IMR-90 (cell line): ENCODE data around the gene C11orf54. TPM values are rescaled to one million over a fixed set of nuclear protein-coding genes. Genes with fewer than 3 reads are reported as not detected.

Experiments
- ATAC-seq: fragments of 200-7000 bp; cut with Tn5 transposase; 2 replicates; pipeline ENCODE4 v1.9.1; 2020; ENCODE audit warnings: low read depth, mild to moderate bottlenecking, moderate library complexity
- BruUV-seq: library from RNA; stranded (reverse); fragments of 400-500 nt; replicated peaks from 2 replicates; lab custom pipeline; 2021; lab: Mats Ljungman, UMichigan
- CTCF ChIA-PET: fragments of 300-600 bp; formaldehyde crosslinking; extraction: SDS; loops from one replicate; lab custom pipeline; 2021; ENCODE audit warnings: antibody characterized with exemption; lab: Yijun Ruan, JAX
- POLR2A ChIA-PET: fragments of 300-600 bp; sonication (Branson Sonifier 250); formaldehyde crosslinking; loops from one replicate; lab custom pipeline; 2022; ENCODE audit warnings: antibody characterized with exemption; ENCODE audit not compliant: unreplicated experiment; lab: Charles Lee
- DNase-seq: peaks from one replicate; pipeline ENCODE4 v3.0.0; 2013
- H2AFZ ChIP-seq: replicated peaks from 2 replicates; pipeline ENCODE3; 2013; ENCODE audit warnings: low read length, mild to moderate bottlenecking; ENCODE audit not compliant: poor library complexity
- H2AK5ac ChIP-seq: 2 replicates; pipeline ENCODE4 v1.6.1; 2013; ENCODE audit warnings: low read depth, low read length, inconsistent platforms
- H2AK9ac ChIP-seq: replicated peaks from 2 replicates; pipeline ENCODE3; 2013; ENCODE audit warnings: mild to moderate bottlenecking, low read depth, low read length, moderate library complexity; ENCODE audit not compliant: poor library complexity
- H2BK120ac ChIP-seq: 2 replicates; pipeline ENCODE4 v1.6.1; 2013; ENCODE audit warnings: low read depth, low read length, inconsistent platforms
- H2BK15ac ChIP-seq: 3 replicates; pipeline ENCODE4 v1.6.1; 2013; ENCODE audit warnings: low read depth, low read length, inconsistent platforms
- H2BK20ac ChIP-seq: 2 replicates; pipeline ENCODE4 v1.6.1; 2013; ENCODE audit warnings: low read depth, mild to moderate bottlenecking, inconsistent platforms, low read length, moderate library complexity
- H2BK5ac ChIP-seq: 2 replicates; pipeline ENCODE4 v1.6.1; 2013; ENCODE audit warnings: mild to moderate bottlenecking, low read depth, low read length, inconsistent platforms; ENCODE audit not compliant: poor library complexity, severe bottlenecking
- H3K14ac ChIP-seq: replicated peaks from 2 replicates; pipeline ENCODE4 v1.6.1; 2013; ENCODE audit warnings: low read depth, low read length, inconsistent platforms
- H3K18ac ChIP-seq: 2 replicates; pipeline ENCODE4 v1.6.1; 2013; ENCODE audit warnings: low read depth, low read length, control low read depth
- H3K23ac ChIP-seq: 2 replicates; pipeline ENCODE4 v1.6.1; 2013; ENCODE audit warnings: low read depth, low read length, inconsistent platforms
- H3K27ac ChIP-seq: 2 replicates; pipeline ENCODE4 v1.5.1; 2013; ENCODE audit warnings: mild to moderate bottlenecking, control low read depth, low read length; ENCODE audit not compliant: insufficient read depth
- H3K27me3 ChIP-seq: 2 replicates; pipeline ENCODE4 v1.6.1; 2013; ENCODE audit warnings: low read length; ENCODE audit not compliant: control insufficient read depth, insufficient read depth
- H3K36me3 ChIP-seq: 2 replicates; pipeline ENCODE4 v1.6.1; 2013; ENCODE audit warnings: low read length, mixed read lengths; ENCODE audit not compliant: control insufficient read depth, insufficient read depth
- H3K4ac ChIP-seq: 2 replicates; pipeline ENCODE4 v1.6.1; 2013; ENCODE audit warnings: low read depth, low read length, inconsistent platforms
- H3K4me1 ChIP-seq: 2 replicates; pipeline ENCODE4 v1.6.1; 2013; ENCODE audit warnings: low read length, mixed read lengths; ENCODE audit not compliant: control insufficient read depth, insufficient read depth
- H3K4me2 ChIP-seq: 2 replicates; pipeline ENCODE4 v1.6.1; 2013; ENCODE audit warnings: low read depth, mild to moderate bottlenecking, control low read depth, low read length, moderate library complexity
- H3K4me3 ChIP-seq: 2 replicates; pipeline ENCODE4 v1.5.1; 2013; ENCODE audit warnings: low read depth, mild to moderate bottlenecking, control low read depth, low read length, moderate library complexity; ENCODE audit not compliant: insufficient read depth
- H3K56ac ChIP-seq: 2 replicates; pipeline ENCODE4 v1.6.1; 2013; ENCODE audit warnings: low read length, inconsistent platforms; ENCODE audit not compliant: insufficient read depth; ENCODE audit errors: extremely low read depth
- H3K79me1 ChIP-seq, 2 experiments: 2 replicates each; pipeline ENCODE4 v1.6.1; 2013; ENCODE audit warnings: low read length in 2 of 2, inconsistent platforms in 1 of 2, low read depth in 1 of 2
- H3K9ac ChIP-seq: 2 replicates; pipeline ENCODE4 v1.6.1; 2013; ENCODE audit warnings: low read depth, low read length, control low read depth
- H3K9me1 ChIP-seq: 2 replicates; pipeline ENCODE4 v1.6.1; 2013; ENCODE audit warnings: low read length, inconsistent platforms; ENCODE audit not compliant: insufficient read depth
- H3K9me3 ChIP-seq: 2 replicates; pipeline ENCODE4 v1.6.1; 2013; ENCODE audit warnings: low read length; ENCODE audit not compliant: control insufficient read depth, insufficient read depth
- H4K20me1 ChIP-seq: 2 replicates; pipeline ENCODE4 v1.6.1; 2013; ENCODE audit warnings: low read length, inconsistent platforms; ENCODE audit not compliant: insufficient read depth
- H4K5ac ChIP-seq: 2 replicates; pipeline ENCODE4 v1.6.1; 2013; ENCODE audit warnings: mild to moderate bottlenecking, low read depth, low read length, control low read depth
- H4K8ac ChIP-seq, 2 experiments: 2 replicates each; pipeline ENCODE4 v1.6.1; 2013; ENCODE audit warnings: low read depth in 2 of 2, low read length in 2 of 2, control low read depth in 1 of 2, inconsistent platforms in 1 of 2
- H4K91ac ChIP-seq: 2 replicates; pipeline ENCODE4 v1.6.1; 2013; ENCODE audit warnings: low read depth, low read length, inconsistent platforms; ENCODE audit not compliant: insufficient read depth
- BHLHE40 ChIP-seq: fragments of 150-350 bp; IDR thresholded peaks from 2 replicates; pipeline ENCODE4 v1.6.1; 2016; ENCODE audit warnings: mild to moderate bottlenecking, low read depth, low read length
- CEBPB ChIP-seq: IDR thresholded peaks from 2 replicates; pipeline ENCODE4 v1.6.1; 2012; ENCODE audit warnings: low read depth, low read length, improper control_type of control experiment
- CHD1 ChIP-seq: IDR thresholded peaks from 2 replicates; pipeline ENCODE4 v1.6.1; 2012; ENCODE audit warnings: low read depth, low read length, improper control_type of control experiment
- CTCF ChIP-seq: conservative IDR thresholded peaks from 2 replicates; pipeline ENCODE4 v1.5.1; 2012; ENCODE audit warnings: mild to moderate bottlenecking, low read depth, low read length, improper control_type of control experiment
- FOS ChIP-seq: fragments of 150-350 bp; IDR thresholded peaks from 2 replicates; pipeline ENCODE4 v1.6.1; 2016; ENCODE audit warnings: low read depth, low read length
- MAFK ChIP-seq: IDR thresholded peaks from 2 replicates; pipeline ENCODE4 v1.6.1; 2012; ENCODE audit warnings: low read depth, low read length, improper control_type of control experiment
- MAZ ChIP-seq: IDR thresholded peaks from 2 replicates; pipeline ENCODE4 v1.6.1; 2012; ENCODE audit warnings: low read depth, mild to moderate bottlenecking, low read length, improper control_type of control experiment, moderate library complexity, borderline replicate concordance
- MXI1 ChIP-seq: IDR thresholded peaks from 2 replicates; pipeline ENCODE4 v1.6.1; 2012; ENCODE audit warnings: low read depth, mild to moderate bottlenecking, low read length, moderate library complexity, borderline replicate concordance
- NFE2L2 ChIP-seq: fragments of 150-350 bp; IDR thresholded peaks from 2 replicates; pipeline ENCODE4 v1.6.1; 2016; ENCODE audit warnings: low read depth, mild to moderate bottlenecking, low read length
- POLR2A ChIP-seq: IDR thresholded peaks from 2 replicates; pipeline ENCODE4 v1.6.1; 2012; ENCODE audit warnings: mild to moderate bottlenecking, low read depth, low read length
- RAD21 ChIP-seq: IDR thresholded peaks from 2 replicates; pipeline ENCODE4 v1.6.1; 2012; ENCODE audit warnings: low read length, improper control_type of control experiment
- RCOR1 ChIP-seq: IDR thresholded peaks from 2 replicates; pipeline ENCODE4 v1.6.1; 2012; ENCODE audit warnings: mild to moderate bottlenecking, low read length, improper control_type of control experiment; ENCODE audit not compliant: insufficient replicate concordance
- RFX5 ChIP-seq: IDR thresholded peaks from 2 replicates; pipeline ENCODE4 v1.8.0; 2012; ENCODE audit warnings: low read depth, mild to moderate bottlenecking, low read length, moderate library complexity
- SMC3 ChIP-seq: fragments of 150-350 bp; IDR thresholded peaks from 2 replicates; pipeline ENCODE4 v1.6.1; 2016; ENCODE audit warnings: low read depth, mild to moderate bottlenecking, antibody characterized with exemption, low read length, moderate library complexity
- WGBS, 2 experiments: methylation state at CpG; one replicate each; pipeline versions ENCODE4 v1.1.5 to v1.1.7; 2013; ENCODE audit warnings: missing lambda C conversion rate in 2 of 2; ENCODE audit not compliant: insufficient read length in 1 of 2; ENCODE audit errors: extremely low coverage in 2 of 2; 5-methylcytosine and 5-hydroxymethylcytosine counted together
- dilution Hi-C: fragments of 300-500 bp; cut with HindIII; formaldehyde crosslinking; loops from one replicate; pipeline ENCODE4 v1.14.3; 2018; ENCODE audit warnings: low sequenced_read_pairs; ENCODE audit not compliant: unreplicated experiment
- in situ Hi-C: fragments of 300-500 bp; cut with MboI; formaldehyde crosslinking; loops from 3 replicates; pipeline ENCODE4 v1.14.3; 2019; ENCODE audit warnings: low sequenced_read_pairs, inconsistent platforms, mixed read lengths
- intact Hi-C: fragments of 100-400 bp; cut with micrococcal nuclease; formaldehyde crosslinking; loops from 2 replicates; pipeline ENCODE4 v1.10.0; 2022
- polyA plus RNA-seq, 3 experiments: library from polyadenylated mRNA; depleted of rRNA; stranded (reverse); fragments of >200 nt; gene quantifications; 2 replicates each; pipeline ENCODE4 v1.2.3, GENCODE V29; 2012; ENCODE audit warnings: low replicate concordance in 1 of 3
- total RNA-seq: library from RNA; depleted of rRNA; stranded (reverse); fragments of >200 nt; gene quantifications from 2 replicates; pipeline ENCODE4 v1.2.3, GENCODE V29; 2012
- TF ChIP-seq, protein P1 (sequence below): fragments of 150-350 bp; IDR thresholded peaks from 2 replicates; pipeline ENCODE4 v1.6.1; 2017; ENCODE audit warnings: mild to moderate bottlenecking, antibody characterized with exemption, low read length, low read depth
- TF ChIP-seq, protein P2 (sequence below): fragments of 150-350 bp; IDR thresholded peaks from 2 replicates; pipeline ENCODE4 v1.6.1; 2016; ENCODE audit warnings: low read depth, mild to moderate bottlenecking, low read length, moderate library complexity, borderline replicate concordance

The C11orf54 gene
- total and polyA plus RNA-seq, 2 of the 4 experiments (the other 2 are of a cell fraction), result 13.7 to 16.0 TPM

DNA sequence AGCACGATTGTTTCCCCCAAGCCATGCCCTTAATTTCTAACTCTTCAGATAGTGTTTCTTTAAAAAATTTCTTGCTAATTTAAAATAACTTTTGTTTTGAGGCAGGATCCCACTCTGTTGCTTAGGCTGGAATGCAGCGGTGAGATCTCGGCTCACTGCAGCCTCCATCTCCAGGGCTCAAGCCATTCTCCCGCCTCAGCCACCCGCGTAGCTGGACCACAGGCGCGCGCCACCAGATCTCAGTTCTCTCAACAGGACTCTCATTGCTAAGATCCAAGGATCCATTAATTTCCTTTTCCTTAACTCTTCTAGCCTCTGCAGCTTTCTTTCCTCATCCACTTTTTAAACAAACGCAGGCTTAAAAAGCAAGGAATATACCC, 42.3 kb downstream of the C11orf54 start:
- dilution Hi-C loops (no loop called here), intact Hi-C loops (loop anchor here (1.0 kb wide), 1 partner anchor 42 kb away; the partner anchor contains the start of genes C11orf54 and TAF1D), in situ Hi-C loops (no loop called here)
- peak overlapping the region; percentile 91 for H3K4me3 ChIP-seq
- H3K36me3 ChIP-seq, result peaks cover 3% of the 10 kb centered on the region; the same call in 1 of the 2 replicates
- WGBS, 2 experiments, result 5% methylated on average over 4 of the region's 10 CpGs; no CpG with 5 or more reads in 1 of the 2 experiments
- H4K91ac ChIP-seq, result peak overlapping the region; percentile 71
- peaks cover 4% of the 10 kb centered on the region; the same call in 1 of the 2 replicates for H3K9me1 ChIP-seq
- H3K9me3 ChIP-seq, result no peaks in the 10 kb centered on the region
- peak overlapping the region; percentile 89 to 92 for H4K8ac ChIP-seq
- peak overlapping the region; percentile 96 for H2AFZ ChIP-seq
- BruUV-seq, result no TSS peak
- peak overlapping the region; percentile 66; the same call in 1 of the 2 replicates for H3K4ac ChIP-seq
- H2AK5ac ChIP-seq, result no peak overlapping the region
- peak overlapping the region; percentile 70; the same call in 1 of the 2 replicates for H3K18ac ChIP-seq
- peak overlapping the region; percentile 79 for H3K9ac ChIP-seq
- CTCF ChIA-PET, result interaction anchor here (0.9 kb wide), 1 partner anchor 18 kb away, joined by 3 read pairs; no protein-coding TSS in a partner anchor
- ATAC-seq, result peak; percentile 64
- TF ChIP-seq CTCF, result no peak
- TF ChIP-seq, protein P1, sequence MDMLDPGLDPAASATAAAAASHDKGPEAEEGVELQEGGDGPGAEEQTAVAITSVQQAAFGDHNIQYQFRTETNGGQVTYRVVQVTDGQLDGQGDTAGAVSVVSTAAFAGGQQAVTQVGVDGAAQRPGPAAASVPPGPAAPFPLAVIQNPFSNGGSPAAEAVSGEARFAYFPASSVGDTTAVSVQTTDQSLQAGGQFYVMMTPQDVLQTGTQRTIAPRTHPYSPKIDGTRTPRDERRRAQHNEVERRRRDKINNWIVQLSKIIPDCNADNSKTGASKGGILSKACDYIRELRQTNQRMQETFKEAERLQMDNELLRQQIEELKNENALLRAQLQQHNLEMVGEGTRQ, result no peak
- no peak for TF ChIP-seq NFE2L2
- TF ChIP-seq RAD21, result no peak
- no peak for TF ChIP-seq FOS
- no peak for TF ChIP-seq MAZ
- TF ChIP-seq, protein P2, sequence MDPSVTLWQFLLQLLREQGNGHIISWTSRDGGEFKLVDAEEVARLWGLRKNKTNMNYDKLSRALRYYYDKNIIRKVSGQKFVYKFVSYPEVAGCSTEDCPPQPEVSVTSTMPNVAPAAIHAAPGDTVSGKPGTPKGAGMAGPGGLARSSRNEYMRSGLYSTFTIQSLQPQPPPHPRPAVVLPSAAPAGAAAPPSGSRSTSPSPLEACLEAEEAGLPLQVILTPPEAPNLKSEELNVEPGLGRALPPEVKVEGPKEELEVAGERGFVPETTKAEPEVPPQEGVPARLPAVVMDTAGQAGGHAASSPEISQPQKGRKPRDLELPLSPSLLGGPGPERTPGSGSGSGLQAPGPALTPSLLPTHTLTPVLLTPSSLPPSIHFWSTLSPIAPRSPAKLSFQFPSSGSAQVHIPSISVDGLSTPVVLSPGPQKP, result no peak
- no peak for TF ChIP-seq RFX5
- TF ChIP-seq CEBPB, result no peak
- no peak for TF ChIP-seq POLR2A
- no peak for TF ChIP-seq CHD1
- TF ChIP-seq MXI1, result no peak
- no peak for TF ChIP-seq MAFK
- TF ChIP-seq BHLHE40, result no peak
- TF ChIP-seq SMC3, result no peak
- no peak for TF ChIP-seq RCOR1
- H2BK5ac ChIP-seq, result peak overlapping the region; percentile 56
- H3K4me2 ChIP-seq, result peak overlapping the region; percentile 69
- peak overlapping the region; percentile 81; the same call in 1 of the 2 replicates for H3K14ac ChIP-seq
- H2BK15ac ChIP-seq, result no peak overlapping the region
- peak overlapping the region; percentile 77; the same call in 1 of the 2 replicates for H4K5ac ChIP-seq
- H2BK120ac ChIP-seq, result no peak overlapping the region
- H3K79me1 ChIP-seq, result peaks cover 7 to 14% of the 10 kb centered on the region in 2 experiments; a peak in 2 of 4 replicates
- peaks cover 4% of the 10 kb centered on the region; the same call in 1 of the 2 replicates for H3K4me1 ChIP-seq
- peak overlapping the region; percentile 60 for H3K27ac ChIP-seq
- no peak for DNase-seq
- H3K23ac ChIP-seq, result no peak overlapping the region
- H3K56ac ChIP-seq, result peak overlapping the region; percentile 98
- no peak overlapping the region for H2BK20ac ChIP-seq
- POLR2A ChIA-PET, result interaction anchor here (0.6 to 1.3 kb wide), 8 partner anchors 13 to 708 kb away, joined by 3 to 23 read pairs (median 3); no protein-coding TSS in a partner anchor
- peaks cover 35% of the 10 kb centered on the region for H4K20me1 ChIP-seq
- no peak overlapping the region for H2AK9ac ChIP-seq
- H3K27me3 ChIP-seq, result no peaks in the 10 kb centered on the region
